Adrenal gland (tissue), 12 donors: Measurements from ENCODE around the gene EFCAB12. TPM values are rescaled to one million over a fixed set of nuclear protein-coding genes. Genes with fewer than 3 reads are reported as not detected.
A peak's percentile ranks its signal among the peaks of the same experiment; 100 is the strongest.

Source experiments
- DNase-seq, 7 donors: peaks; one replicate each; pipeline ENCODE4 v3.0.0-alpha.2; 2019 to 2020
- H3K27ac ChIP-seq, 5 donors: fragments of 200-600 bp; sonication (generic) in 4 of 5; 1 replicate in 3 of 5; 2 replicates in 2 of 5; pipeline versions ENCODE4 v1.5.1 to v1.8.0; 2016 to 2020; ENCODE audit warnings: mild to moderate bottlenecking in 1 of 5
- H3K27me3 ChIP-seq: fragments of 200-600 bp; 2 replicates; pipeline ENCODE4 v1.8.0; 2021
- H3K36me3 ChIP-seq, 2 donors: fragments of 200-600 bp; replicated peaks in 1 of 2; 1 replicate in 1 of 2; 2 replicates in 1 of 2; pipeline versions ENCODE4 v1.5.1 to v1.8.0; 2018 to 2022
- H3K4me1 ChIP-seq, 2 donors: fragments of 200-600 bp; replicated peaks in 1 of 2; 1 replicate in 1 of 2; 2 replicates in 1 of 2; pipeline versions ENCODE4 v1.5.1 to v1.8.0; 2018 to 2021
- H3K4me3 ChIP-seq, 4 donors: fragments of 200-600 bp; sonication (generic) in 3 of 4; one replicate each; pipeline ENCODE4 v1.5.1; 2016 to 2018
- H3K9me3 ChIP-seq, 3 donors: fragments of 200-600 bp; sonication (generic) in 1 of 3; replicated peaks in 1 of 3; 1 replicate in 2 of 3; 2 replicates in 1 of 3; pipeline versions ENCODE4 v1.5.1 to v1.8.0; 2016 to 2021
- POLR2A ChIP-seq, 2 donors: fragments of 450-650 bp; IDR thresholded peaks; one replicate each; pipeline ENCODE4 v1.6.1; 2017; ENCODE audit warnings: antibody characterized with exemption in 2 of 2, mild to moderate bottlenecking in 2 of 2, moderate library complexity in 1 of 2
- WGBS, 4 donors: extraction: QIAGEN DNeasy Blood & Tissue Kit in 2 of 4; methylation state at CpG; one replicate each; pipeline versions ENCODE4 v1.1.5 to v1.1.7; 2013 to 2017; 5-methylcytosine and 5-hydroxymethylcytosine counted together
- intact Hi-C, 2 donors: fragments of 100-400 bp; cut with DNase I; formaldehyde crosslinking; loops; one replicate each; pipeline versions ENCODE4 v1.14.1 to v1.15.0; 2022 to 2023
- polyA plus RNA-seq, 3 donors: library from polyadenylated mRNA; stranded (reverse); fragments of 200-250 nt in 2 of 3; fragments of 350-450 nt in 1 of 3; fragmentation: Illumina TruSeq in 1 of 3; extraction: RNeasy Lipid Tissue Mini Kit (QIAGEN cat#74804) in 1 of 3; gene quantifications; one replicate each; pipeline ENCODE4 v1.2.3, GENCODE V29; 2013 to 2014
- total RNA-seq, 9 donors: library from RNA; depleted of rRNA in 4 of 9; stranded (reverse); fragments of >200 nt in 4 of 9; fragments of 120-200 nt in 1 of 9; fragmentation: NEBNext Ultra II Directional in 1 of 9; extraction: Animal tissue kit (Norgen Biotek cat#: 25700) in 1 of 9; gene quantifications; one replicate each; pipeline versions ENCODE4 v1.1.0 to v1.2.4, GENCODE V29; 2013 to 2023
- TF ChIP-seq, protein P1 (sequence below), 6 experiments: fragments of 450-650 bp in 4 of 6; fragments of 200-600 bp in 2 of 6; sonication (generic) in 1 of 6; IDR thresholded peaks; 1 replicate in 5 of 6; 2 replicates in 1 of 6; pipeline versions ENCODE4 v1.5.1 to v1.8.0; 2016 to 2021; ENCODE audit warnings: antibody characterized with exemption in 6 of 6, mild to moderate bottlenecking in 2 of 6, moderate library complexity in 1 of 6
- donor health status: healthy with polysubstance abuse.
- donor health status: Bipolar disorder and iron deficiency.
- donor health status: DM: yes; HTN: yes; CAD: no.
- donor health status: DM: no; HTN: no; CAD: no.
- donor health status: DM: no; HTN: no; CAD: no.
- donor health status: DM: yes; HTN: yes; CAD: no.

EFCAB12 gene
- total and polyA plus RNA-seq, 12 donors, result 0.17 to 3.9 (median 0.41) TPM; not detected in 1

DNA sequence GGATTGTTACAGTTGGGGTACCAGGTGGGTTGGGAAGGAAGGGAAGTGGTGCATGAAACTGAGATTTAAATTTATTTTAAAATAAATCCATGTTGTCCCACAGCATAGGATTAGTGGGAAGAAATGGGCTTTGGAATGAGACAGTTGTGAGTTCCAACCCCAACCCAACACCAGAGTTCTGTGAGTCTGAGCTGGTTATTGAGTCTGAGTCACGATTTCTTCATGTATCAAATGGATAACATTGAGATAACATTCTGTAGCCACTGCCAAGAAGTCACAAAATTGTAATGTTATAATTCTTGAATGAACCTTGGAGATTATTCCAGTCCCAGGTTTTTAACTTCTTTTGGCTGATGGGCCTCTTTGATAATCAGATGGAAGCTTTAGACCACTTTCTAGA, 25.3 kb upstream of the EFCAB12 start:
- H3K27me3 ChIP-seq, result no peaks in the 10 kb centered on the region
- peak in 4 of 7 donors; percentile 32 to 59 (median 42) for DNase-seq
- H3K36me3 ChIP-seq, result peaks cover 0 to 26% of the 10 kb centered on the region in 2 donors
- no peak overlapping the region for H3K4me3 ChIP-seq
- H3K4me1 ChIP-seq, result peaks cover 10 to 16% of the 10 kb centered on the region in 2 donors
- H3K27ac ChIP-seq, result peak overlapping the region in 3 of 5 donors; percentile 36 to 72 (median 53)
- no peak for TF ChIP-seq POLR2A (IDR thresholded peaks at IDR 0.05)
- TF ChIP-seq, protein P1, sequence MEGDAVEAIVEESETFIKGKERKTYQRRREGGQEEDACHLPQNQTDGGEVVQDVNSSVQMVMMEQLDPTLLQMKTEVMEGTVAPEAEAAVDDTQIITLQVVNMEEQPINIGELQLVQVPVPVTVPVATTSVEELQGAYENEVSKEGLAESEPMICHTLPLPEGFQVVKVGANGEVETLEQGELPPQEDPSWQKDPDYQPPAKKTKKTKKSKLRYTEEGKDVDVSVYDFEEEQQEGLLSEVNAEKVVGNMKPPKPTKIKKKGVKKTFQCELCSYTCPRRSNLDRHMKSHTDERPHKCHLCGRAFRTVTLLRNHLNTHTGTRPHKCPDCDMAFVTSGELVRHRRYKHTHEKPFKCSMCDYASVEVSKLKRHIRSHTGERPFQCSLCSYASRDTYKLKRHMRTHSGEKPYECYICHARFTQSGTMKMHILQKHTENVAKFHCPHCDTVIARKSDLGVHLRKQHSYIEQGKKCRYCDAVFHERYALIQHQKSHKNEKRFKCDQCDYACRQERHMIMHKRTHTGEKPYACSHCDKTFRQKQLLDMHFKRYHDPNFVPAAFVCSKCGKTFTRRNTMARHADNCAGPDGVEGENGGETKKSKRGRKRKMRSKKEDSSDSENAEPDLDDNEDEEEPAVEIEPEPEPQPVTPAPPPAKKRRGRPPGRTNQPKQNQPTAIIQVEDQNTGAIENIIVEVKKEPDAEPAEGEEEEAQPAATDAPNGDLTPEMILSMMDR (IDR thresholded peaks at IDR 0.05), result no peak
- intact Hi-C loops, result no loop called here
- H3K9me3 ChIP-seq, result no peaks in the 10 kb centered on the region
- WGBS, 4 donors, result 32 to 42% (median 38%) methylated on average over 1 of the region's 1 CpG

DNA sequence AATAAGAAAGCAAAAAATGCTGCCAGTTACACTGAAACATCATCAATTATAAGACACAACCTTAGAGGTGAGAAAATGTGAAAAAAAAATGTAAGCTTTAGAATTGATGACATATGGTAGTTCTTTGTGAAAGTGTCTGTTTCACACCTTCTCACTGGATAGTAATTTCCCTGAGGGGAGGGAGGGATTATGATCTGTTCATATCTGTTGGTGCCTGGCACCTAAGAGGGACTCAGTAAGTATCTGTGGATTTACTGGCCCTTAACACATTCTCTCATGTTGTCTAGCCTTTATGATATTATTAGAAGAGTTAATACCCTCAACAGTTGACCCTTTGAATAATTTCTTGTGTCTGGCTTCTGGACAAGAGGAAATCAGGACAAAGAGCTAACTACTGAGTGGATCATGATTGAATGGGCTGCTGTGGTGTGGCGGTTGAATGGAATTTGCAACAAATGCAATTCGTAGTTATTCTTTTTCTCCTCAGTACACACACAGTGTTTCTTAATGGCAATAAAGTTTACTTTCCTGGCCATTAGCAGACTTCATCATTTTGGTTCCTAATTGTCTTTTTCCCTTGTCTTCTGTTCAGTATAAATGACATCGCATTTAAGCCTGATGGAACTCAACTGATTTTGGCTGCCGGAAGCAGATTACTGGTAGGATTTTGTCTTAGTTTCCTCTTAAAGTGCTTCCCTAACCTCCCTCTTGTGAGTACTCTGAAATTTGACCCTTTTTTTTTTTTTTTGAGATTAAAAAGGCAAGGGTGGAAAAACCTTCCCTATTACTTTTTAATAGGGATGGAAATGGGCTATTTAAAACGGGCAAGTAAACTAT, 21.1 kb upstream of the EFCAB12 start:
- H3K36me3 ChIP-seq, result peaks cover 0 to 12% of the 10 kb centered on the region in 2 donors

DNA sequence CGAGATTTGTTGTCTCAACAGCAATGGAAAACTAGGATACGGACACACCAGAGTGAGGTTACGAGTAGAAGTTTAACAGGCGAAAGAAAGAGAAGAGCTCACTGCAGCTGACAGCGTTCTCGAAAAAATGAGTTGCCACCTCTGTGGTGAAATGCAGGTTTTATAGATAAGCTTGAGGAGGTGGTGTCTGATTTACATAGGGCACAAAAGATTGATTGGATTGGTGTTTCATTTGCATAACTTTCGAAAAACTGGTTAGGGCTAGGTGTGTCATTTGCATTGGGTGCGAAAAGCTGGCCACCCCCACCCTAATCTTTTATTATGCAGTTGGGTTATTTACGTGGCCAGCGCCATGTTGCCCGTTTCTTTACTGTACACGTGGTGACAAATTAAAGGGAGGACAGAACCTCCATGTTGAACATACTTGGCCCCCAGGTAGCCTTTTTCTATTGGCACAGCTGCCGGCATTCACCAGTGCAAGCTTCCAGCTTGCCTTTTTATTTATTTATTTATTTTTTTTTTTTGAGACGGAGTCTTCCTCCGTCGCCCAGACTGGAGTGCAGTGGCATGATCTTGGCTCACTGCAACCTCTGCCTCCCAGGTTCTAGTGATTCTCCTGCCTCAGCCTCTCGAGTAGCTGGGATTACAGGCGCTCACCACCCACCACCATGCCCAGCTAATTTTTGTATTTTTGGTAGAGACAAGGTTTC, 19.9 kb upstream of the EFCAB12 start:
- Histone ChIP-seq H3K4me1 (peaks cover 1 to 18% of the 10 kb centered on the region in 2 donors), H3K9me3 (no peaks in the 10 kb centered on the region), H3K27me3 (no peaks in the 10 kb centered on the region), H3K4me3 (no peak overlapping the region), H3K27ac (no peak overlapping the region), H3K36me3 (peaks cover 0 to 7% of the 10 kb centered on the region in 2 donors)
- 92 to 94% (median 93%) methylated on average over 18 of the region's 18 CpGs for WGBS, 4 donors
- intact Hi-C loops, result no loop called here
- no peak for DNase-seq
- TF ChIP-seq POLR2A (IDR thresholded peaks at IDR 0.05), result no peak
- TF ChIP-seq, protein P1 (IDR thresholded peaks at IDR 0.05), result no peak

More for the DNA sequence above, 21.1 kb upstream of the EFCAB12 start:
- TF ChIP-seq, protein P1 (IDR thresholded peaks at IDR 0.05), result no peak
- no peak for TF ChIP-seq POLR2A (IDR thresholded peaks at IDR 0.05)
- Histone ChIP-seq H3K27ac (peak overlapping the region in 2 of 5 donors; percentile 17 to 24), H3K4me1 (peaks cover 11 to 17% of the 10 kb centered on the region in 2 donors), H3K9me3 (no peaks in the 10 kb centered on the region), H3K4me3 (no peak overlapping the region), H3K27me3 (no peaks in the 10 kb centered on the region)
- no peak for DNase-seq
- 65 to 72% (median 68%) methylated on average over 5 of the region's 5 CpGs for WGBS, 4 donors
- intact Hi-C loops, result no loop called here

DNA sequence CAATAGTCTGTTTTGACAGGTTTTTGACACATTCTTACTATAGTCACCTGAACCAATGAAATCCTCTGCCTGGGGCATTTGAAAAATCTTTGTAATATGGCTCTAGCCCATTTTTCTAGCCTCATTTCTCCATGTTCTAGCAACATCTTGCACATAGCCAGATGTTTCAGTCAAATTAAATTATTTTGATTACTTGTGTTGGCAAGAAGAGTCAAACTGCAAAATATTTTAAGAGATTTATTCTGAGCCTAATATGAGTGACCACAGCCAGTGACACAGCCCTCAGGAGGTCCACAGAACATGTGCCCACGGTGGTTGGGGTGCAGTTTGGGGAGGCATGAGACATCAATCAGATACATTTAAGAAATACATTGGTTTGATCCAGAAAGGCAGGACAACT, 18.5 kb upstream of the EFCAB12 start:
- Histone ChIP-seq H3K27ac (no peak overlapping the region), H3K4me3 (no peak overlapping the region), H3K36me3 (no peaks in the 10 kb centered on the region), H3K9me3 (no peaks in the 10 kb centered on the region), H3K4me1 (peaks cover 0 to 30% of the 10 kb centered on the region in 2 donors), H3K27me3 (no peaks in the 10 kb centered on the region)
- no peak for TF ChIP-seq POLR2A (IDR thresholded peaks at IDR 0.05)
- TF ChIP-seq, protein P1 (IDR thresholded peaks at IDR 0.05), result no peak
- WGBS, 4 donors, result 69 to 83% (median 72%) methylated on average over 1 of the region's 1 CpG
- intact Hi-C loops, result no loop called here
- DNase-seq, result no peak
